Globus pallidus (tissue), 1 donor: ENCODE measurements around the gene NPHS1.

Source experiments
- DNase-seq: peaks from one replicate; pipeline ENCODE4 v3.0.0-alpha.2; 2015; ENCODE audit warnings: low spot score

Gene NPHS1

GRCh38 chr19:35789195-35789977 lies 62.9 kb downstream of the NPHS1 start:
- DNase-seq = no peak

- no peak for DNase-seq
Observed at GRCh38 chr19:35788205-35788960, 63.9 kb downstream of the NPHS1 start.

- DNase-seq = no peak
Observed at GRCh38 chr19:35787227-35787799, 65.0 kb downstream of the NPHS1 start.

- no peak for DNase-seq
Observed at GRCh38 chr19:35786299-35787160, 65.8 kb downstream of the NPHS1 start.

GRCh38 chr19:35785339-35785627 lies 67.0 kb downstream of the NPHS1 start:
- no peak for DNase-seq

GRCh38 chr19:35784503-35785338 lies 67.6 kb downstream of the NPHS1 start:
- no peak for DNase-seq

GRCh38 chr19:35783469-35784434 lies 68.6 kb downstream of the NPHS1 start:
- no peak for DNase-seq

GRCh38 chr19:35782589-35782988 lies 69.7 kb downstream of the NPHS1 start:
- no peak for DNase-seq

GRCh38 chr19:35781650-35782049 lies 70.7 kb downstream of the NPHS1 start:
- no peak for DNase-seq

- no peak for DNase-seq
Observed at GRCh38 chr19:35780717-35781116, 71.6 kb downstream of the NPHS1 start.

- no peak for DNase-seq
Observed at GRCh38 chr19:35780058-35780457, 72.2 kb downstream of the NPHS1 start.

- no peak for DNase-seq
Observed at GRCh38 chr19:35779033-35779432, 73.3 kb downstream of the NPHS1 start.

GRCh38 chr19:35777961-35778360 lies 74.3 kb downstream of the NPHS1 start:
- no peak for DNase-seq

GRCh38 chr19:35777086-35777841 lies 75.0 kb downstream of the NPHS1 start:
- DNase-seq = peak; percentile 79

GRCh38 chr19:35776102-35776788 lies 76.1 kb downstream of the NPHS1 start:
- DNase-seq = peak; percentile 20
